GM04503 (cell line): ENCODE results near the gene RFPL3.
"Not testable (repeated sequence)": the region's sequence is repeated elsewhere in the genome, so short reads cannot be mapped to it uniquely, and the experiment has no call there.

Experiments used
- DNase-seq: peaks from one replicate; pipeline ENCODE4 v3.0.0-alpha.2; 2012; ENCODE audit warnings: low read depth

Gene RFPL3

GRCh38 chr22:32353840-32354239 is 3.8 kb upstream of the RFPL3 start:
- no peak for DNase-seq

DNA sequence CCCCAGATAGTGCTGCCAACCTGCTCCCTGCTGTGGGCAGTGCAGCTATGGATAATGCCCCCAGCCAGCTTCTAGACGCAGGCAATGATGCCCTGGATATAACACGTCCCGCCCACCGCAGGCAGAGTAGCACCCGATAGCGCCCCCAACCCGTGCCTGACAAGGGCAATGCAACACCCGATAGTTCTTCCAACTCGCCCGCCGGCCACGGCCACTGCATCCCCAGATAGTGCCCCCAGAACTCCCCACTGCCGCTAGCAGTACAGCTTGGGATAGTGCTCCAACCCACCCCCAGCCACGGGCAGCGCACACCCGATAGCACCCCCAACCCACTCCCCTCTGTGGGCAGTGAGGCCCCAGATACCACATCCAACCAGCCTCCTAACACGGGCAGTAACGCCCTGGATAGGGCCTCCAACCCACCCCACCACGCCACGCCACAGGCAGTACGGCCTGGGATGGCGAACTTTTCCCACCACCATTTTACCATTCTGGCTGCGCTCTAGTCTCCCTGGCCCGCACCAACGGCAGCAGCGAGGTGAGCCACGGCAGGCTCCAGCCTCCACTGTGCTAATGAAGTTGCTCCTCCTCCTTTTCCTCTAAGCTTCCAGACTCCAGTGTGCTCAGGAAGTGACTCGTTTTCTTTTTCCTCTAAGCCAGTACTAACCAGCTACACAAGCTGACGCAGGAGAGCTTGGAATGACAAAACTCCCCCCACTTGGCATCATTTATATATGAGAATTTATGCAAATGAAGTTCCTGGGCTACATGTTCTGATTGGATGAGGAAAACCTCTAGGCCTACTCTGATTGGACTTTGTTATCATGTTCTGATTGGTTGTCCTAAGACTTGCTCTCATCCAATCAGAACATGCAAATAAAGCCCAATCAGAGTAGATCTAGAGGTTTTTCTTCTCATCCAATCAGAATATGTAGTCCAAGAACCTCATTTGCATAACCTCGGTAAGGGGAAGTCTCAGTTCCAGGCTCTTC is 3.0 kb upstream of the RFPL3 start:
- DNase-seq: no peak

DNA sequence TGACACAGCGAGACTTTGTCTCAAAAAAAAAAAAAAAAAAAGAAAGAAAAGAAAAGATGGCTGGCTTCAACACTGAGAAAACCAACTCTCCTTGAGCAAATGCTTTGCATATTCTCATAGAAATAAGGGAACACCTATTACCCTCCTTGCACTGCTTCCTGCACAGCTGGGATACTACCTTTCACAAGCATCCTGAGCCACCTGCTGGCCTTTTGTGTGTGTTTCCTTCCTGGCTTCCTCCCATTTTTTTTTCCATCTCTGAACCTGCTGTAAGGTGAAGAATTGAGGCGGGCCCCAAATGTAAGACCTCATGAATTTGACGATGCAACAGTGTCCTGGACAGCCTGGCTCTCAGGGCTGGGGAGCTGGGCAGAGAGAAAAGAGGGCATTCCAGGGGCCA is 1.9 kb upstream of the RFPL3 start:
- no peak for DNase-seq

- DNase-seq: not testable (repeated sequence)
These were observed 2.4 kb downstream of the RFPL3 start for GRCh38 chr22:32360096-32360495.

- DNase-seq: no peak
These were observed 3.6 kb downstream of the RFPL3 start for GRCh38 chr22:32361257-32361656.

- DNase-seq: no peak
These were observed 6.5 kb downstream of the RFPL3 start for GRCh38 chr22:32364210-32364609.

DNA sequence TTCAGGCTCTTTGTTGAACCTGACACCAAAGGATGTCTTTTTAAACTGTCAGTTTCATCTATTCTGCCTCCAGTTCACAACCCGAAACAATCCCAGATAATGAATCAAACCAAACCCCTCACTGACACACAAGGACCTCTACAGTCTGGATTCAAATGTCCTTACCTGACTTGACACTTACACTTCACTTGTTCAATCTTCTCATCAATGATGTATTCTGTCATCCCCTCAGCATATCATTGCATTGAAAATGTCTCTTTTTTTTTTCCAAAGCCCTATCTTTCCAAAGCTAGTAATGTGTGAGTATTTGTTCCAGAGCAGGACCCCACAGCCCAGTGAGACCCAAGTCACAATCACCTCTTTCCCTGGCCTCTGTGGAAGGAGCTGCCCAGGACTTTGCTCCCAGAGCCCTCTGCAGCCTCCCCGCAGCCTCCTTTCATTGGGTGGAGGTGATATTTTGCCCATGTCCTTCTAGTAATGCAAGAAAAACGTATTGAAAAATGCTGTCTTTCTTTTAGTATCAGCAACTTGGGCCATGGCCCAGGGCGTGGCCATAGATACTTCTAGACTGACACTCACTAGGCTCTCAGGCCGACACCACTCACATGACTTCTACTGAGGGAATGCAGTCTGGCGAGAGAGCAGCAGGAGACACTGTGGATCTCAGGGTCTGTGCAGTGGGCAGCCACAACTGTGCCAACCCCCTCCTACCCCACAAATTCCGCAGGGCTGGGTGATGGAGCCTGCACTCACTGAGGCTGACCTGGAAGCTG is 18.2 kb downstream of the RFPL3 start:
- DNase-seq: no peak

- no peak for DNase-seq
These were observed 19.0 kb downstream of the RFPL3 start for GRCh38 chr22:32376681-32377080.

DNA sequence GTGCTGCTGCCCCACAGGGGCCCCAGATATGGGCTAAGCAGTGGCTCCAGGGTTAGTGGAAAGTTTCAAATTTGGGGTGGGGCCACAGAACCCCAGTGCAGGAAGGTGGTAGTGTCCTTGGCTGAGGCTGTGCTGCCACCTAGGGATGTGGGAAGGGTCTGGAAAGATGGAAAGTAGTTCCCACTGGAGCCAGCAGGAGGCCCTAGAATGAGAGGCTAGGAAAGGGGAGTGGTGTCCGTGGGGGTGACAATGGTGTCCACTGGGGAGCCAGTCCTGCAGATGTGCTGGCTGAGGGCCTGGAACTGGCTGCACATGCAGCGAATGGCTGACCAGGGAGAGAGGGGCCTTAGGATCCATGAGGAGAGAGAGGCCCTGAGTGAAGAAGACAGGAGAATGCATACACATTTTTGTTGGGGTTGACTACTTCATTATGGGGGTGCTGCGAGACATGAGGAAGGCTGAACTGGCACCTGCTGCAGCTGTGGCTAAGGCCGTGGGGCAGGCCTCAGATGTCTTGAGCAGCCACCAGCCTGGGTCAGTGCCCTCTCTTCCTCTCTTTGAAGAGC is 21.1 kb downstream of the RFPL3 start:
- no peak for DNase-seq

DNA sequence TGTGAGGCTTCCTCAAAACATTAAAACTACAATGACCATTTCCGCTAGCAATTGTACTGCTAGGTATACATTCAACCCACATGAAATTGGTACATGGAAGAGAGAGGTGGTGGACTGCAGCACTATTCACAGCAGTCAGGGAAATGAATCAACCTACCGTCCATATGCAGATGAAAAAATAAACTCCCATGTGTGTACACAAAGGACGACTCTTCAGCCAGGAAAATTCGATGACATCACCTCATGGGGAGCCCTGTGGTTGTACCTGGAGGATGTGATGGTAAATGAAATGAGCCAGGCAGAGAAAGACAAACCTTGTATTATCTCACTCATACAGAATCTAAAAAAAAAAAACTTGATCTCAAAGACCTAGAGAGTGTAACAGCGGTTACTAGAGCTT is 23.3 kb downstream of the RFPL3 start:
- no peak for DNase-seq

GRCh38 chr22:32385681-32386080 is 28.0 kb downstream of the RFPL3 start:
- DNase-seq: no peak

GRCh38 chr22:32389685-32390084 is 32.0 kb downstream of the RFPL3 start:
- DNase-seq: no peak

DNA sequence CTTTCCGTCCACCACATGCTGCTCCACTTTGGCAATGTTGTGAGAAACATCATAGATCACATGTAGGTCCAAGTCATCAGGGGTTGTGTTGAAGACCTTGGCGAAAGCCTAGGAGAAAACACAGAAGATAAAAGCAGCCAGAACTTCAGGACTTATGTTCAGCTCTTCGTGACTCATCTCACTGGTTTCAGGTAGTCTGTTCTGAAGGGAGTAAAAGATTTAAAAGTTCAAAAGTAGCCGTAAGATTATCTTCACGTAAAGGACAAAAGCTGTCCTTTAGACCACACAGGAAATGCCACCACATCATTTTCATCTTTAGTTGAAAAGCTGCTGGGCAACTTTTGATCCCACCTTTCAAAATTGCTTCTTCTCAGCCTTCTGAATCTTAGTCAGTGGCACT is 37.4 kb downstream of the RFPL3 start:
- no peak for DNase-seq

DNA sequence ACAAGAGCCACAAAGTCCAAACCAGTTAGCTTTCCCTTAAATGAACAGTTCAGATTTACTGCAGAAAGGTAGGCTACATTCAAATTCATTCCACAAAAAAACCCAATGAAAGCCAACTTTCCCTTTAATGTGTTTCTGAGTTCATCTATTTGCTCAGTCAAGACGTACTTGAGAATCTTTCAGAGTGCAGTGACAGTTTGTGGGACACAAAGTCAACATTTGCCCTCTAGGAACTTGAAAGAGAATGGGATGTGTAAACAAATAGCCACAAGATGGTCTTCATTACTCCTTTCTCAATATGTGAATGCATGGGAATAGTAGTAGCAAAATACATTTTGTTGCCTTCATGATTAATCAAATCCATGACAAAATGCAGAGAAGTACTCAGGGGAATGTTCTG is 38.6 kb downstream of the RFPL3 start:
- DNase-seq: no peak

DNA sequence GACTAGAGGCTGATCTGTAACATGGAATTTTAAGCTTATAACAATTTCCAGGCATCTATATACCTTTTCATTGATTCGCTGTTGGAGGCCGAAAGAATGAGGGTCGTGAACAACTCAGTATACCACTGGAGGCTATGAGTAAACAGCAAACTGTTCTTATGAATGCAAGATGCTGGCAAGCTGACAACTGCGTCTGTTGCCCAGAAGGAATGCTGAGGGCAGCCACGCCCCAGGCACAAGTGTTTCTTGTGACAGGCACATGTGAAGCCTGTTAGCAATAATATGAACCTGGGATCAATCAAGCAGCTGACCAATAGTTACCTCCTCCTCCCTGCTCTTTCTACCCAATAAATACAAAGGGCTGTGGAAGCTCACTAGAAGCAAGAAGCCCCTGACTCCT is 39.1 kb downstream of the RFPL3 start:
- no peak for DNase-seq

- no peak for DNase-seq
These were observed 43.8 kb downstream of the RFPL3 start for GRCh38 chr22:32401486-32401885.

- DNase-seq: no peak
These were observed 46.4 kb downstream of the RFPL3 start for GRCh38 chr22:32404021-32404420.

DNA sequence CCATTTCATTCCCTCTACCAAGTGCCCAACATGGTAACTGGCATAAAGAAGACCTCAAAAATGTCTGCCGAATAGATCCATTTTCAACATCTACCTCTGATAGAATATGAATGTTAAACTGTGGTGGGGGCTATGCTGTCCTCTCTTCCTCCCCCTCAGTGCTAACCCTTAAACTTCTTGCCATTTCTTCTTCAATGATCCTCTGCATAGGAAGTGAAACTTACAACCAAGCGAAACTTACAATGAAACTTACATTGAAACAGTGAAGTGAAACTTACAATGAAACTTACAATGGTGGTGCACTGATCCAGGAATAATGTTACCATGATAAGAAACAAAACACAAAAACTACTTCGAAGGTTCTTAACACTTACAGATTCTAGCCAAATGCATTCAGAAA is 49.6 kb downstream of the RFPL3 start:
- no peak for DNase-seq

DNA sequence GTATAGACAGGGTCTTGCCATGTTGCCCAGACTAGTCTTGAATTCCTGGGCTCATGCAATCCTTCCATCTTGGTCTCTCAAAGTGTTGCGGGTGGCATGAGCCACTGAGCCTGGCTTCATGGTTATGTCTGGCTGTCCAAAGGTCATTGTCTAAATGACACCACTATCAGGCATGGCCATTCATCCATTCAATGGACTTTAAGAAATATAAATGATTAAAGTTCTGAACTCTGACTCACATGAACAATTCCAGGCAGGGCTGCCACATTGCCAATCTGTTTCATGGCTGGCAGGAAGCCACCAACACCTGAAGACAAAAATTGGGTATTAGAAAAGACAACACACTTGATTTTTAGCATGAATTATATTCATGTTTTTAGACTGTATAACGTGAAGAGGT is 50.3 kb downstream of the RFPL3 start:
- DNase-seq: no peak

GRCh38 chr22:32409977-32410376 is 52.3 kb downstream of the RFPL3 start:
- no peak for DNase-seq

DNA sequence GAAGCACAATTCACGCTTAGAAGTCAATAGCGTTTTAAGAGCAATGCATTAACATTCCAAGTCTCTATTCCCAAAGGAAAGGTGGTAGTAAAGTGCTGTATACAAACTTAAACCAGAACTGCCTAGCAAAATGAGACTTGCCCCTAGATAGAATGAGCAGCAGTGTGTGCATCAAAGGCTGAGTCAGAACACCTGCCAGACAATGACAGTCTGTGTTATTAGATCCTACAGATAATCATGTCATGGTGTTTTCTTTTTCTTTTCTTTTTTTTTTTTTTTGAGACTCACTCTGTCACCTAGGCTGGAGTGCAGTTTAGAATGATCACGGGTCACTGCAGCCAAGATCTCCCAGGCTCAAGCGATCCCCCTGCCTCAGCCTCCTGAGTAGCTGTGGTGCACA is 52.8 kb downstream of the RFPL3 start:
- DNase-seq: no peak
